Brain microvascular endothelial cell (primary cell): Measurements from ENCODE around the gene TNFRSF19.
"Not testable (repeated sequence)": the region's sequence is repeated elsewhere in the genome, so short reads cannot be mapped to it uniquely, and the experiment has no call there.

Experiments used
- DNase-seq: peaks from one replicate; pipeline ENCODE4 v3.0.0-alpha.2; 2020
- H3K27ac ChIP-seq: fragments of 250-450 bp; sonication (Bioruptor Pico); 2 replicates; pipeline ENCODE4 v1.5.1; 2020; ENCODE audit warnings: mild to moderate bottlenecking, moderate library complexity
- H3K27me3 ChIP-seq: fragments of 250-450 bp; sonication (Bioruptor Pico); replicated peaks from 2 replicates; pipeline ENCODE4 v1.5.1; 2020; ENCODE audit warnings: mild to moderate bottlenecking
- H3K36me3 ChIP-seq: fragments of 250-450 bp; sonication (Bioruptor Pico); replicated peaks from 2 replicates; pipeline ENCODE4 v1.5.1; 2020; ENCODE audit warnings: mild to moderate bottlenecking
- H3K4me3 ChIP-seq: 2 replicates; pipeline ENCODE4 v1.5.1; 2011; ENCODE audit warnings: low read depth, mild to moderate bottlenecking, control low read depth, low read length, moderate library complexity
- in situ Hi-C: cut with HindIII; loops from 2 replicates; pipeline ENCODE4 v1.10.0; 2017; ENCODE audit warnings: low sequenced_read_pairs, low pct_ligation_motif_present
- TF ChIP-seq, protein P1 (sequence below): IDR thresholded peaks from 2 replicates; pipeline ENCODE4 v1.5.1; 2011; ENCODE audit warnings: low read depth, mild to moderate bottlenecking, moderate library complexity, low read length, control low read depth, inconsistent platforms; ENCODE audit errors: missing control alignments

The TNFRSF19 gene

DNA sequence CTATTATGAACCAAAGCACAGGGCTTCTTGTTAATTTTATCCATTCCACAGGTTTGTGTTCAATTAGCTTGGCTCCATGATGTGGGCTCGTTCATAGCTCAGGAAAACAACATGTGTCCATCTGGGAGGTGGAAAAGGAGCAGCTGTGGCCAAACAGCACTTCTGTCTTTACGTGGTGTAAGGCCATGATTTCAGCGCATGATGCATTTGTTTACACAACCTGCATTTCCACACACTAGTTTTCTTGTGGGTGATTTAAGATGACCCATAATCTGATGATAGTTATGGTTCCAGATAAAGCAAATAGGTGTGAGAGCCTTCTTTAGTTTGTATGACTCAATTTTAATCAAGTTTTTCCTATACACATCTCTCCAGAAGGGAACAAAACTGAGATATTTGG, 101.7 kb downstream of the TNFRSF19 start:
- in situ Hi-C loops = no loop called here
- no peaks in the 10 kb centered on the region for H3K36me3 ChIP-seq
- no peak overlapping the region for H3K4me3 ChIP-seq
- H3K27ac ChIP-seq = no peak overlapping the region
- no peaks in the 10 kb centered on the region for H3K27me3 ChIP-seq
- peak; percentile 30 for DNase-seq
- TF ChIP-seq, protein P1, sequence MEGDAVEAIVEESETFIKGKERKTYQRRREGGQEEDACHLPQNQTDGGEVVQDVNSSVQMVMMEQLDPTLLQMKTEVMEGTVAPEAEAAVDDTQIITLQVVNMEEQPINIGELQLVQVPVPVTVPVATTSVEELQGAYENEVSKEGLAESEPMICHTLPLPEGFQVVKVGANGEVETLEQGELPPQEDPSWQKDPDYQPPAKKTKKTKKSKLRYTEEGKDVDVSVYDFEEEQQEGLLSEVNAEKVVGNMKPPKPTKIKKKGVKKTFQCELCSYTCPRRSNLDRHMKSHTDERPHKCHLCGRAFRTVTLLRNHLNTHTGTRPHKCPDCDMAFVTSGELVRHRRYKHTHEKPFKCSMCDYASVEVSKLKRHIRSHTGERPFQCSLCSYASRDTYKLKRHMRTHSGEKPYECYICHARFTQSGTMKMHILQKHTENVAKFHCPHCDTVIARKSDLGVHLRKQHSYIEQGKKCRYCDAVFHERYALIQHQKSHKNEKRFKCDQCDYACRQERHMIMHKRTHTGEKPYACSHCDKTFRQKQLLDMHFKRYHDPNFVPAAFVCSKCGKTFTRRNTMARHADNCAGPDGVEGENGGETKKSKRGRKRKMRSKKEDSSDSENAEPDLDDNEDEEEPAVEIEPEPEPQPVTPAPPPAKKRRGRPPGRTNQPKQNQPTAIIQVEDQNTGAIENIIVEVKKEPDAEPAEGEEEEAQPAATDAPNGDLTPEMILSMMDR = no peak

DNA sequence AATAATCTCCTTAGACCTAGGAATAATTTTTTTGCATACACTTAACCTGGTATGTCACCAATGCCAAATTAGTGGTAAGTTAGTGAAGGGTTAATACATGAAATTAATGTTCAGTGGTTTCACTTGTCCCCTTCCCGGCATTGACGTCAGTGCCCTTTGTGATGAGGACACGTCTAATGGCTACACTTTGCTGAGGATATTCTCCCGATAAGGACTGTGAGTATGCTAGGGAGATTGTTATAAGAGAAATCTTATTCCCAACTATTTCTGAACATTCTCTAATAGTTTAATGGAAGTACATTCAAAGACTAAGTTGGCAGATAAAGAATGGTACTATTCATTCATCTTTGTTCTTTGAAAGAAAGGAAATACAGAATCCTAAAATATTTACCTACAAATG, 102.4 kb downstream of the TNFRSF19 start:
- no peaks in the 10 kb centered on the region for H3K27me3 ChIP-seq
- TF ChIP-seq, protein P1 = no peak
- in situ Hi-C loops = no loop called here
- H3K36me3 ChIP-seq = no peaks in the 10 kb centered on the region
- peak overlapping the region; percentile 82 for H3K27ac ChIP-seq
- no peak overlapping the region for H3K4me3 ChIP-seq
- no peak for DNase-seq

- H3K4me3 ChIP-seq = no peak overlapping the region
- peak overlapping the region; percentile 82 for H3K27ac ChIP-seq
- in situ Hi-C loops = no loop called here
- peak; percentile 93 for DNase-seq
- no peaks in the 10 kb centered on the region for H3K36me3 ChIP-seq
- TF ChIP-seq, protein P1 = no peak
- H3K27me3 ChIP-seq = no peaks in the 10 kb centered on the region
These were observed 103.1 kb downstream of the TNFRSF19 start for GRCh38 chr13:23673354-23673753.

GRCh38 chr13:23673867-23674605, 103.8 kb downstream of the TNFRSF19 start:
- no peaks in the 10 kb centered on the region for H3K36me3 ChIP-seq
- H3K4me3 ChIP-seq = no peak overlapping the region
- no peak for DNase-seq
- in situ Hi-C loops = no loop called here
- H3K27me3 ChIP-seq = no peaks in the 10 kb centered on the region
- TF ChIP-seq, protein P1 = no peak
- peak overlapping the region; percentile 82 for H3K27ac ChIP-seq

- H3K27ac ChIP-seq = peak overlapping the region; percentile 82
- peak; percentile 90 for DNase-seq
- H3K4me3 ChIP-seq = no peak overlapping the region
- no peaks in the 10 kb centered on the region for H3K36me3 ChIP-seq
- TF ChIP-seq, protein P1 = no peak
- no peaks in the 10 kb centered on the region for H3K27me3 ChIP-seq
- in situ Hi-C loops = no loop called here
These were observed 104.8 kb downstream of the TNFRSF19 start for GRCh38 chr13:23674795-23675640.

GRCh38 chr13:23677679-23678288, 107.6 kb downstream of the TNFRSF19 start:
- in situ Hi-C loops, DNase-seq, H3K27me3 ChIP-seq, H3K27ac ChIP-seq, H3K4me3 ChIP-seq, H3K36me3 ChIP-seq: not testable (repeated sequence)
